Uterus (tissue), 4 donors: ENCODE measurements around the gene SOSTDC1. TPM values are rescaled to one million over a fixed set of nuclear protein-coding genes. Genes with fewer than 3 reads are reported as not detected.
"Not testable (repeated sequence)": the region's sequence is repeated elsewhere in the genome, so short reads cannot be mapped to it uniquely, and the experiment has no call there.

Experiments used
- DNase-seq, 2 donors: peaks; one replicate each; pipeline ENCODE4 v3.0.0-alpha.2; 2019 to 2020
- H3K27ac ChIP-seq, 2 donors: fragments of 200-600 bp; sonication (generic); 1 replicate in 1 of 2; 2 replicates in 1 of 2; pipeline ENCODE4 v1.5.1; 2016 to 2018
- H3K27me3 ChIP-seq, 2 donors: fragments of 200-600 bp; sonication (generic); one replicate each; pipeline ENCODE4 v1.5.1; 2018 to 2019; ENCODE audit warnings: control low read depth in 1 of 2
- H3K36me3 ChIP-seq, 2 donors: fragments of 200-600 bp; sonication (generic); one replicate each; pipeline ENCODE4 v1.5.1; 2019; ENCODE audit warnings: control low read depth in 1 of 2
- H3K4me1 ChIP-seq, 2 donors: fragments of 200-600 bp; sonication (generic); one replicate each; pipeline ENCODE4 v1.5.1; 2018 to 2019; ENCODE audit warnings: control low read depth in 1 of 2
- H3K4me3 ChIP-seq, 2 donors: fragments of 200-600 bp; sonication (generic); 1 replicate in 1 of 2; 2 replicates in 1 of 2; pipeline ENCODE4 v1.5.1; 2018 to 2019; ENCODE audit warnings: mild to moderate bottlenecking in 1 of 2
- H3K9me3 ChIP-seq, 2 donors: fragments of 200-600 bp; sonication (generic); one replicate each; pipeline ENCODE4 v1.5.1; 2019; ENCODE audit warnings: control low read depth in 1 of 2
- POLR2A ChIP-seq, 2 donors: fragments of 450-650 bp; IDR thresholded peaks; one replicate each; pipeline ENCODE4 v1.6.1; 2016; ENCODE audit warnings: antibody characterized with exemption in 2 of 2, mild to moderate bottlenecking in 1 of 2, moderate library complexity in 1 of 2
- intact Hi-C: fragments of 100-400 bp; cut with DNase I; formaldehyde crosslinking; loops from one replicate; pipeline ENCODE4 v1.15.1; 2023; ENCODE audit warnings: low total_unique reads
- total RNA-seq, 4 donors: library from RNA; depleted of rRNA in 3 of 4; stranded (reverse); fragments of >200 nt in 3 of 4; gene quantifications; one replicate each; pipeline versions ENCODE4 v1.1.0 to v1.2.4, GENCODE V29; 2014 to 2023
- TF ChIP-seq, protein P1 (sequence below), 4 experiments: fragments of 200-600 bp in 2 of 4; fragments of 450-650 bp in 2 of 4; sonication (generic) in 2 of 4; IDR thresholded peaks; one replicate each; pipeline ENCODE4 v1.5.1; 2016 to 2019; ENCODE audit warnings: antibody characterized with exemption in 4 of 4, mild to moderate bottlenecking in 2 of 4, moderate library complexity in 1 of 4
- donor health status: DM: yes; HTN: yes; CAD: no.

Gene SOSTDC1
- total RNA-seq, 4 donors from 2014 or later = 14.2 TPM; not detected in 3

DNA sequence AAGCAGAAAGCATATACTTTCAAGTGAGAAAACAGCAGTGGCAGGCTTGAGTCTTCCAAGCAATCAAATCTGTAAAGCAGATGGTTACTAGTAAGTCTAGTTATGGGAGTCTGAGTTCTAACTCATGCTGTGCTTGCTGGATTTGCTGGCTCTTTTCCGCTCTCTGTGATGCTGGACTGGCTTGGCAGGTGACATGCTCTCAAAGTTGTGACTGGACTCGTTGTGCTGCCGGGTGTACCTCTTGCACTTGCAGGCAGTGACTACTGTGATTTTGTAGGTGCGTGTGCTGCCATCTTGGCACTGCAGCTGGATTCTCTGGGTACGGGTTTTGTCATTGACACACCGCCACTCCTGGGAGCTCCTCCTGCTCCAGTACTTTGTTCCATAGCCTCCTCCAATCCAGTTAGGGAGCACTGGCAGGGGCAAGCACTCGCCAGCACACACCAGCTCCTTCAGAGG, 3.1 kb downstream of the SOSTDC1 start:
- Histone ChIP-seq H3K27ac (no peak overlapping the region), H3K9me3 (no peaks in the 10 kb centered on the region), H3K27me3 (no peaks in the 10 kb centered on the region), H3K4me3 (no peak overlapping the region), H3K36me3 (no peaks in the 10 kb centered on the region), H3K4me1 (no peaks in the 10 kb centered on the region)
- no peak for TF ChIP-seq POLR2A (IDR thresholded peaks at IDR 0.05)
- TF ChIP-seq, protein P1, sequence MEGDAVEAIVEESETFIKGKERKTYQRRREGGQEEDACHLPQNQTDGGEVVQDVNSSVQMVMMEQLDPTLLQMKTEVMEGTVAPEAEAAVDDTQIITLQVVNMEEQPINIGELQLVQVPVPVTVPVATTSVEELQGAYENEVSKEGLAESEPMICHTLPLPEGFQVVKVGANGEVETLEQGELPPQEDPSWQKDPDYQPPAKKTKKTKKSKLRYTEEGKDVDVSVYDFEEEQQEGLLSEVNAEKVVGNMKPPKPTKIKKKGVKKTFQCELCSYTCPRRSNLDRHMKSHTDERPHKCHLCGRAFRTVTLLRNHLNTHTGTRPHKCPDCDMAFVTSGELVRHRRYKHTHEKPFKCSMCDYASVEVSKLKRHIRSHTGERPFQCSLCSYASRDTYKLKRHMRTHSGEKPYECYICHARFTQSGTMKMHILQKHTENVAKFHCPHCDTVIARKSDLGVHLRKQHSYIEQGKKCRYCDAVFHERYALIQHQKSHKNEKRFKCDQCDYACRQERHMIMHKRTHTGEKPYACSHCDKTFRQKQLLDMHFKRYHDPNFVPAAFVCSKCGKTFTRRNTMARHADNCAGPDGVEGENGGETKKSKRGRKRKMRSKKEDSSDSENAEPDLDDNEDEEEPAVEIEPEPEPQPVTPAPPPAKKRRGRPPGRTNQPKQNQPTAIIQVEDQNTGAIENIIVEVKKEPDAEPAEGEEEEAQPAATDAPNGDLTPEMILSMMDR (IDR thresholded peaks at IDR 0.05) = no peak
- intact Hi-C loops = no loop called here
- DNase-seq = no peak

DNA sequence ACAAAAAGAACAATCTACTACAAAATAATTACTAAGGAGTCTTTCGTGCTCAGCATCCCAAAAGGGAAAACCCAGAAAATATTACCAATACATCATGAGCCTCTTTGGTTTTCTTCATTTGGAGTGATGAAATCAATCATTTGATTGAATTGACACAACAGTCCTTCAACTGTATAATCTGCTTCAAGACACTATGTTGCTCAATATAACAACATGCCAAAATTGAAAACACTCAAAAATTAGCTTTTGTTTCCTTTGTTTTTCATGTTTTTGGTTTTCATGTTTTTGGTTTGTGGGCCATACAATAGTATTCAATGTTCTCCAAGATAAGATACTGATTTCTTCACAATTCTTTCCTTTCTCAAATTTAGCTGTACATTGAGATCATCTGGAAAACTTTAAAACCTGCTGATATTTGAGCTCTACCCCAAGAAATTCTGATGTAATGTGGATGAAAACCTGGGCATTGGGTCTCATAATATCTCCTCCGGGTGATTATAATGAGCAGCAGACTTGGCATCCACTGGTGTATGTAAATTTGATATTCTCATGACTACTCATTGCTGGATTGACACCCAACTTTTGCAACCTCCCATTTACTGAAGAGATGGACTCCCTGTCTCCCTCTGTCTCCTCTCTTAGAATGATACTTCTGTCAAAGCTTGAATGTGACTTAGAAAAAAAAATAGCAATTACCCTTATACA, 4.6 kb downstream of the SOSTDC1 start:
- TF ChIP-seq POLR2A (IDR thresholded peaks at IDR 0.05) = no peak
- TF ChIP-seq, protein P1 (IDR thresholded peaks at IDR 0.05) = no peak
- intact Hi-C loops = no loop called here
- DNase-seq = no peak
- Histone ChIP-seq H3K36me3 (no peaks in the 10 kb centered on the region), H3K4me3 (no peak overlapping the region), H3K27ac (no peak overlapping the region), H3K9me3 (no peaks in the 10 kb centered on the region), H3K27me3 (no peaks in the 10 kb centered on the region), H3K4me1 (no peaks in the 10 kb centered on the region)

DNA sequence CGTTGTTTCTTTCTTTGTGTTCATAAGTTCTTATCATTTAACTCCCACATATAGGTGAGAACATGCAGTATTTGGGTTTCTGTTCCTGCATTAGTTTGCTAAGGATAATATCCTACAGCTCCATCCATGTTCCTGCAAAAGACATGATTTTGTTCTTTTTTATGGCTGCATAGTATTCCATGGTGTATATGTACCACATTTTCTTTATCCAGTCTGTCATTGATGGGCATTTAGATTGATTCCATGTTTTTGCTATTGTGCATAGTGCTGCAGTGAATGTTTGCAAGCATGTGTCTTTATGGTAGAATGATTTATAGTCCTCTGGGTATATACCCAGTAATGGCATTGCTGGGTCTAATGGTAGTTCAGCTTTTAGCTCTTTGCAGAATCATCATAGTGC, 9.2 kb downstream of the SOSTDC1 start:
- intact Hi-C loops, H3K9me3 ChIP-seq: not testable (repeated sequence)

DNA sequence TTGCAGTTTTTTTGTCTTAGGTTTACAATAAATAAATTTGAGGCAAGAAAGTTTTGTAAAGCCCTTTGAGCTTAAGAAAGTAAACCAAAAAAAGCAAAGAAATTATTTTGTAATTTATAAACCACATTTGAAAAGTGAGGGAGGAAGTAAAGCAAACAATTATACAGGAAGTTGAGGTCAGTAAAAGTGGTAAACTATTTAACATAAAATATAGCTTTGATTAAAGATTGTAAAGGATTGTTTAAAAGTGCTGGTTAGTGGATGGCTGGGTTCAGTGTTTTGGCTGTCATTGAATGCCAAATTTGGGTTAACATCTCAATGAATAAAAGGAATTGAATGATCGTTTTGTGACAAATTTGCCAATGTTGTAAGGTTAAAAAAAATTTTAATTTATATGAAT, 9.9 kb downstream of the SOSTDC1 start:
- DNase-seq = no peak
- Histone ChIP-seq H3K27ac (no peak overlapping the region), H3K4me1 (no peaks in the 10 kb centered on the region), H3K36me3 (no peaks in the 10 kb centered on the region), H3K27me3 (no peaks in the 10 kb centered on the region), H3K9me3 (no peaks in the 10 kb centered on the region), H3K4me3 (no peak overlapping the region)
- TF ChIP-seq, protein P1 (IDR thresholded peaks at IDR 0.05) = no peak
- no peak for TF ChIP-seq POLR2A (IDR thresholded peaks at IDR 0.05)
- intact Hi-C loops = no loop called here

More for the DNA sequence above, 9.2 kb downstream of the SOSTDC1 start:
- H3K27ac ChIP-seq, H3K4me1 ChIP-seq, H3K27me3 ChIP-seq, DNase-seq, H3K4me3 ChIP-seq, H3K36me3 ChIP-seq: not testable (repeated sequence)

DNA sequence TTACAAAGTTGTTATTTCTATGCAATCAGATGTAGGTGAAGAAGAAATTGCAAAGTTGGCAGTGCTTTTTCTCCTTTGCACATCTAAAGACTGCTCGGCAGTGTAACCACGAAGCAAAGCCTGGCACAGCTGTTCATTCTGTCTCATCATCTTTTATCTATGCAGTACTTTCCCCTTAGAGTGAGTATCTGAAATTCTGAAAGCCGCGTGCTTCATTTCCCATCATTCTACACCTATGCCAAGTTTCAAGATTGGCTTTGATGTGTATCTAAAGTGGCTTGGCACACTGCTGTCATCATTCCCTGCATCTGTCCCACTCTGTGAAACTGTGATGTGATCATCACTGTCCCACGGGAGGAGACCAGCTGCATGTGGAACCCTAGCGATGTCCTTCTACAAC, 15.2 kb downstream of the SOSTDC1 start:
- TF ChIP-seq, protein P1 (IDR thresholded peaks at IDR 0.05) = no peak
- TF ChIP-seq POLR2A (IDR thresholded peaks at IDR 0.05) = no peak
- no peak for DNase-seq
- intact Hi-C loops = no loop called here
- H3K27ac ChIP-seq = no peak overlapping the region
- no peak overlapping the region for H3K4me3 ChIP-seq
- no peaks in the 10 kb centered on the region for H3K36me3 ChIP-seq
- no peaks in the 10 kb centered on the region for H3K4me1 ChIP-seq
- H3K27me3 ChIP-seq = no peaks in the 10 kb centered on the region
- no peaks in the 10 kb centered on the region for H3K9me3 ChIP-seq
